GM23338 (cell line): ENCODE data around the gene HOXD9. TPM values are rescaled to one million over a fixed set of nuclear protein-coding genes. Genes with fewer than 3 reads are reported as not detected.

Experiments
- ATAC-seq: fragments of 200-7000 bp; cut with Tn5 transposase; 3 replicates; pipeline ENCODE4 v1.9.1; 2020
- DNase-seq: peaks from one replicate; pipeline ENCODE4 v3.0.0-alpha.2; 2015; ENCODE audit warnings: low spot score
- H2AFZ ChIP-seq: fragments of 200-600 bp; sonication (generic); 2 replicates; pipeline ENCODE4 v1.8.0; 2016; ENCODE audit warnings: antibody characterized with exemption, mild to moderate bottlenecking, moderate library complexity
- H3F3A ChIP-seq: fragments of 200-600 bp; sonication (generic); replicated peaks from 2 replicates; pipeline ENCODE4 v1.8.0; 2017; ENCODE audit warnings: antibody characterized with exemption, mixed run types, low read depth
- H3K27ac ChIP-seq: fragments of 200-600 bp; sonication (generic); 2 replicates; pipeline ENCODE4 v1.6.1; 2016; ENCODE audit warnings: low read depth
- H3K27me3 ChIP-seq: fragments of 200-600 bp; sonication (generic); 2 replicates; pipeline ENCODE4 v1.8.0; 2016; ENCODE audit warnings: mild to moderate bottlenecking, mixed run types, moderate library complexity; ENCODE audit not compliant: insufficient read depth
- H3K36me3 ChIP-seq: fragments of 200-600 bp; sonication (generic); 2 replicates; pipeline ENCODE4 v1.8.0; 2016; ENCODE audit warnings: mild to moderate bottlenecking; ENCODE audit not compliant: insufficient read depth
- H3K4me1 ChIP-seq: fragments of 200-600 bp; sonication (generic); 2 replicates; pipeline ENCODE4 v1.8.0; 2016; ENCODE audit warnings: mild to moderate bottlenecking, moderate library complexity; ENCODE audit not compliant: insufficient read depth
- H3K4me2 ChIP-seq: fragments of 200-600 bp; sonication (generic); 2 replicates; pipeline ENCODE4 v1.7.1; 2017; ENCODE audit warnings: mixed run types
- H3K4me3 ChIP-seq: fragments of 200-600 bp; sonication (generic); 2 replicates; pipeline ENCODE4 v1.6.1; 2016; ENCODE audit warnings: mixed run types
- H3K79me2 ChIP-seq: fragments of 200-600 bp; sonication (generic); replicated peaks from 2 replicates; pipeline ENCODE4 v1.8.0; 2017; ENCODE audit warnings: mild to moderate bottlenecking; ENCODE audit not compliant: insufficient read depth
- H3K9me2 ChIP-seq: fragments of 200-600 bp; sonication (generic); 2 replicates; pipeline ENCODE4 v1.8.0; 2017; ENCODE audit not compliant: insufficient read depth
- H4K20me1 ChIP-seq: fragments of 200-600 bp; sonication (generic); replicated peaks from 2 replicates; pipeline ENCODE4 v1.8.0; 2017; ENCODE audit warnings: mild to moderate bottlenecking; ENCODE audit not compliant: insufficient read depth
- H3K27ac Mint-ChIP-seq: 2 replicates; pipeline ENCODE4 v1.8.0; 2020; ENCODE audit warnings: inconsistent platforms, mild to moderate bottlenecking, moderate library complexity, mixed read lengths
- H3K27me3 Mint-ChIP-seq: 3 replicates; pipeline ENCODE4 v1.8.0; 2022; ENCODE audit warnings: low read depth, mild to moderate bottlenecking, moderate library complexity, mixed read lengths, inconsistent platforms; ENCODE audit not compliant: insufficient read depth, poor library complexity
- H3K36me3 Mint-ChIP-seq: 3 replicates; pipeline ENCODE4 v1.8.0; 2021; ENCODE audit warnings: low read depth, mild to moderate bottlenecking, inconsistent platforms, moderate library complexity, mixed read lengths
- H3K4me1 Mint-ChIP-seq: 3 replicates; pipeline ENCODE4 v1.8.0; 2020; ENCODE audit warnings: mild to moderate bottlenecking, inconsistent platforms, mixed read lengths
- H3K4me3 Mint-ChIP-seq: 3 replicates; pipeline ENCODE4 v1.8.0; 2021; ENCODE audit warnings: moderate library complexity, mild to moderate bottlenecking, inconsistent platforms, mixed read lengths
- H3K9me3 Mint-ChIP-seq: 3 replicates; pipeline ENCODE4 v1.8.0; 2020; ENCODE audit warnings: moderate library complexity, mild to moderate bottlenecking, inconsistent platforms, mixed read lengths
- CTCF ChIP-seq, 2 experiments: fragments of 200-600 bp in 1 of 2; sonication (generic) in 1 of 2; conservative IDR thresholded peaks; 2 replicates each; pipeline versions ENCODE4 v1.5.1 to v1.6.1; 2016 to 2017; ENCODE audit warnings: antibody characterized with exemption in 2 of 2, low read depth in 2 of 2, mild to moderate bottlenecking in 2 of 2, moderate library complexity in 1 of 2
- EZH2 ChIP-seq: fragments of 200-600 bp; sonication (generic); IDR thresholded peaks from one replicate; pipeline ENCODE4 v1.8.0; 2017; ENCODE audit warnings: antibody characterized with exemption, mild to moderate bottlenecking, low read depth; ENCODE audit not compliant: unreplicated experiment
- EZH2phosphoT487 ChIP-seq: fragments of 200-600 bp; sonication (generic); IDR thresholded peaks from one replicate; pipeline ENCODE4 v1.8.1; 2018; ENCODE audit warnings: antibody characterized with exemption; ENCODE audit not compliant: unreplicated experiment
- NANOG ChIP-seq: IDR thresholded peaks from 2 replicates; pipeline ENCODE4 v1.6.1; 2016; ENCODE audit warnings: antibody characterized with exemption, borderline replicate concordance
- REST ChIP-seq: IDR thresholded peaks from one replicate; pipeline ENCODE4 v1.6.1; 2018; ENCODE audit warnings: antibody characterized with exemption; ENCODE audit not compliant: unreplicated experiment
- STAT1 ChIP-seq: IDR thresholded peaks from one replicate; pipeline ENCODE4 v1.6.1; 2016; ENCODE audit warnings: antibody characterized with exemption; ENCODE audit not compliant: unreplicated experiment
- ZNF114 ChIP-seq: fragments of 250-450 bp; sonication (Bioruptor Pico); IDR thresholded peaks from 2 replicates; pipeline ENCODE4 v1.5.0; 2020; ENCODE audit warnings: mild to moderate bottlenecking, moderate library complexity
- polyA plus RNA-seq: library from polyadenylated mRNA; unstranded; fragments of >200 nt; fragmentation: Nextera tagmentation; extraction: Ambion mirVana; gene quantifications from 2 replicates; pipeline ENCODE4 v1.2.1, GENCODE V29; 2016
- total RNA-seq: library from RNA; depleted of rRNA; stranded (reverse); fragments of >200 nt; shearing (Covaris generic); gene quantifications from 2 replicates; pipeline ENCODE4 v1.2.3, GENCODE V29; 2014

The HOXD9 gene
- total and polyA plus RNA-seq, 2 experiments from 2014 or later = not detected

- TF ChIP-seq CTCF (conservative IDR thresholded peaks at IDR 0.05; ENCODE audit: low read depth in 2 of 2) (no peak), NANOG (no peak), EZH2phosphoT487 (no peak), STAT1 (no peak), REST (no peak), ZNF114 (CRISPR knock-in tag) (no peak)
These were observed 16.0 kb downstream of the HOXD9 start (continued) for GRCh38 chr2:176138526-176138922.

GRCh38 chr2:176138923-176139660 is 16.6 kb downstream of the HOXD9 start:
- H3K9me2 ChIP-seq = no peaks in the 10 kb centered on the region
- H3K4me1 ChIP-seq = peaks cover 35% of the 10 kb centered on the region
- DNase-seq (no peak), ATAC-seq (no peak)
- peak overlapping the region; percentile 32; the same call in 2 of the 3 replicates for H3K4me3 Mint-ChIP-seq
- H3F3A ChIP-seq = peaks cover 39% of the 10 kb centered on the region
- TF ChIP-seq EZH2 = peak; percentile 82
- no peak for TF ChIP-seq ZNF114 (CRISPR knock-in tag)
- no peak overlapping the region for H3K4me3 ChIP-seq
- H3K4me1 Mint-ChIP-seq = peaks cover 22% of the 10 kb centered on the region
- no peak overlapping the region for H2AFZ ChIP-seq
- H3K27ac ChIP-seq = no peak overlapping the region
- H3K79me2 ChIP-seq = no peaks in the 10 kb centered on the region
- peaks cover 47% of the 10 kb centered on the region for H4K20me1 ChIP-seq
- peaks cover 98% of the 10 kb centered on the region for H3K27me3 Mint-ChIP-seq
- H3K27ac Mint-ChIP-seq = no peak overlapping the region
- H3K9me3 Mint-ChIP-seq = peaks cover 3% of the 10 kb centered on the region; the same call in 1 of the 3 replicates
- peaks cover 100% of the 10 kb centered on the region for H3K27me3 ChIP-seq
- H3K4me2 ChIP-seq = peak overlapping the region; percentile 21; the same call in 1 of the 2 replicates
- H3K36me3 ChIP-seq = no peaks in the 10 kb centered on the region
- no peaks in the 10 kb centered on the region; the same call in 2 of the 3 replicates for H3K36me3 Mint-ChIP-seq
